Upper lobe of right lung (tissue), 1 donor: ENCODE data around the gene IER2. TPM values are rescaled to one million over a fixed set of nuclear protein-coding genes. Genes with fewer than 3 reads are reported as not detected.
"Not testable (repeated sequence)": the region's sequence is repeated elsewhere in the genome, so short reads cannot be mapped to it uniquely, and the experiment has no call there.

Source experiments
- ATAC-seq: fragments of 200-7000 bp; cut with Tn5 transposase; one replicate; pipeline ENCODE4 v1.9.1; 2020; ENCODE audit warnings: mild to moderate bottlenecking, moderate library complexity
- DNase-seq: peaks from one replicate; pipeline ENCODE4 v3.0.0-alpha.2; 2020
- H3K27ac ChIP-seq: fragments of 200-600 bp; one replicate; pipeline ENCODE4 v1.8.0; 2022
- H3K27me3 ChIP-seq: fragments of 200-600 bp; one replicate; pipeline ENCODE4 v1.8.0; 2022; ENCODE audit warnings: mild to moderate bottlenecking
- H3K36me3 ChIP-seq: fragments of 200-600 bp; one replicate; pipeline ENCODE4 v1.8.0; 2022
- H3K4me1 ChIP-seq: fragments of 200-600 bp; one replicate; pipeline ENCODE4 v1.8.0; 2022
- H3K4me3 ChIP-seq: fragments of 200-600 bp; one replicate; pipeline ENCODE4 v1.8.0; 2022; ENCODE audit warnings: mild to moderate bottlenecking
- H3K9me3 ChIP-seq: fragments of 200-600 bp; one replicate; pipeline ENCODE4 v1.8.0; 2022
- intact Hi-C: fragments of 100-400 bp; cut with DNase I; formaldehyde crosslinking; loops from one replicate; pipeline ENCODE4 v1.11.0; 2022
- total RNA-seq: library from RNA; stranded (reverse); fragmentation: NEBNext Ultra II Directional; extraction: Animal tissue kit (Norgen Biotek cat#: 25700); gene quantifications from one replicate; pipeline ENCODE4 v1.2.1, GENCODE V29; 2021
- TF ChIP-seq, protein P1 (sequence below): fragments of 200-600 bp; IDR thresholded peaks from one replicate; pipeline ENCODE4 v1.8.0; 2022; ENCODE audit warnings: antibody characterized with exemption
- donor health status: DM: no; HTN: yes; CAD: no; lungs with severe emphysema.

The IER2 gene
- total RNA-seq, 1 donor from 2014 or later: 104 TPM

GRCh38 chr19:13169769-13170168 is 19.6 kb downstream of the IER2 start:
- no peak overlapping the region for H3K4me3 ChIP-seq
- DNase-seq (no peak), ATAC-seq (no peak)
- no peaks in the 10 kb centered on the region for H3K9me3 ChIP-seq
- H3K27me3 ChIP-seq: no peaks in the 10 kb centered on the region
- intact Hi-C loops: no loop called here
- TF ChIP-seq, protein P1, sequence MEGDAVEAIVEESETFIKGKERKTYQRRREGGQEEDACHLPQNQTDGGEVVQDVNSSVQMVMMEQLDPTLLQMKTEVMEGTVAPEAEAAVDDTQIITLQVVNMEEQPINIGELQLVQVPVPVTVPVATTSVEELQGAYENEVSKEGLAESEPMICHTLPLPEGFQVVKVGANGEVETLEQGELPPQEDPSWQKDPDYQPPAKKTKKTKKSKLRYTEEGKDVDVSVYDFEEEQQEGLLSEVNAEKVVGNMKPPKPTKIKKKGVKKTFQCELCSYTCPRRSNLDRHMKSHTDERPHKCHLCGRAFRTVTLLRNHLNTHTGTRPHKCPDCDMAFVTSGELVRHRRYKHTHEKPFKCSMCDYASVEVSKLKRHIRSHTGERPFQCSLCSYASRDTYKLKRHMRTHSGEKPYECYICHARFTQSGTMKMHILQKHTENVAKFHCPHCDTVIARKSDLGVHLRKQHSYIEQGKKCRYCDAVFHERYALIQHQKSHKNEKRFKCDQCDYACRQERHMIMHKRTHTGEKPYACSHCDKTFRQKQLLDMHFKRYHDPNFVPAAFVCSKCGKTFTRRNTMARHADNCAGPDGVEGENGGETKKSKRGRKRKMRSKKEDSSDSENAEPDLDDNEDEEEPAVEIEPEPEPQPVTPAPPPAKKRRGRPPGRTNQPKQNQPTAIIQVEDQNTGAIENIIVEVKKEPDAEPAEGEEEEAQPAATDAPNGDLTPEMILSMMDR: no peak
- H3K36me3 ChIP-seq: no peaks in the 10 kb centered on the region
- peak overlapping the region; percentile 24 for H3K27ac ChIP-seq
- peaks cover 55% of the 10 kb centered on the region for H3K4me1 ChIP-seq

GRCh38 chr19:13171146-13171545 is 20.9 kb downstream of the IER2 start:
- H3K9me3 ChIP-seq: no peaks in the 10 kb centered on the region
- intact Hi-C loops: no loop called here
- H3K4me3 ChIP-seq: no peak overlapping the region
- no peak overlapping the region for H3K27ac ChIP-seq
- peaks cover 41% of the 10 kb centered on the region for H3K4me1 ChIP-seq
- TF ChIP-seq, protein P1: no peak
- no peaks in the 10 kb centered on the region for H3K27me3 ChIP-seq
- H3K36me3 ChIP-seq: no peaks in the 10 kb centered on the region
- ATAC-seq: no peak
- DNase-seq: no peak

DNA sequence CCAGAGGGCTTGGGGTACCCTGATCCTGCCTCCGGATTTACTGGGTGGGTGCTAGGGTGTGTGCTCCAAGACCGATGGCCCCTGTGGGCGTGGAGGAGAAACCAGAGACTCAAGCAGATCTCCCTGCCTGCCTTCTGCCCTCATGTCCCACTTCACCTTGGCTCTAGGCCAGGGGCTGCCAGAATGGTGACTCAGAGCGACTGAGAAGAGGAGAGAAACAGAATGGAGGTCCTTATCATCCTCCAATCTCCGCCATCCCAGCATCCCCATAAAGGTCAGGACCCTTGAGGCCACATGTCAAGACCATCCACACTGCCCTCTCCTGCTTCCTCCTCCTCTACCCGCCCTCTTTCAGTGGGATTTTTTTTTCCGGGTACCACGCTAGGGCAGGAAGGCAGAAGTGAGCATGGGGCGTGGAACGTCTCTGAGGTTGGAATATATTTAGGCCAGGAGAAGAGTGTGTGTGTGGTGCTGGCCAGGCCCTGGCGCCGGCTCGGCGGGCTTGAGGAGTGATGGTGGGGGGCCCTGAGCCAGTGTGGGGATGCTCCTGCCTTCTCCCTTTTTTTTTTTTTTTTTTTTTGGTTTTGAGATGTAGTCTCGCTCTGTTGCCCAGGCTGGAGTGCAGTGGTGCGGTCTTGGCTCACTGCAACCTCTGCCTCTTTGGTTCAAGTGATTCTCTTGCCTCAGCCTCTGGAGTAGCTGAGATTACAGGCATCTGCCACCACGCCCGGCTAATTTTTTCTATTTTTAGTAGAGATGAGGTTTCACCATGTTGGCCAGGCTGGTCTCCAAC is 22.3 kb downstream of the IER2 start:
- peak overlapping the region; percentile 81 for H3K27ac ChIP-seq
- no peak overlapping the region for H3K4me3 ChIP-seq
- no peaks in the 10 kb centered on the region for H3K27me3 ChIP-seq
- intact Hi-C loops: no loop called here
- DNase-seq (peak; percentile 88), ATAC-seq (peak; percentile 47)
- H3K9me3 ChIP-seq: no peaks in the 10 kb centered on the region
- H3K4me1 ChIP-seq: peaks cover 29% of the 10 kb centered on the region
- no peaks in the 10 kb centered on the region for H3K36me3 ChIP-seq
- TF ChIP-seq, protein P1: no peak

GRCh38 chr19:13173139-13173737 is 23.0 kb downstream of the IER2 start:
- Histone ChIP-seq H3K9me3 (no peaks in the 10 kb centered on the region), H3K36me3 (no peaks in the 10 kb centered on the region), H3K4me1 (peaks cover 24% of the 10 kb centered on the region), H3K27me3 (no peaks in the 10 kb centered on the region), H3K4me3 (no peak overlapping the region), H3K27ac (peak overlapping the region; percentile 81)
- intact Hi-C loops: no loop called here
- TF ChIP-seq, protein P1: no peak
- ATAC-seq: no peak
- DNase-seq: no peak

DNA sequence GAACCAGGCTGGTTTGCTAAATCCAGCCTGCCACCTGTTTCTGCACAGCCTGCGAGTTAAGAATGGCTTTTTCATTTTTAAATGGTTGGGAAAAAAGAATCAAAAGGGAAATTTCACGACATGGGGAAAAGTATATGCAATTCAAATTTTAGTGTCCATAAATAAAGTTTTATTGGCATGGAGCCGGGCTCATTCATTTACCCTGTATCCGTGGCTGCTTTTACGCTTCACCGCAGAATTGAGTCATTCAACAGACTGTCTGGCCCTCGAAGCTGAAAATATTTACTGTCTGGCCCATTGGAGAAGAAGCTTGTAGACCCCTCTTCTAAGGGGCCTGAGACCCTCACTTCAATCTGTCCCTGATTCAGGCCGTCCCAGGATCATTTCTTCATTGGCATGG is 26.1 kb downstream of the IER2 start:
- no peak for DNase-seq
- no peak overlapping the region for H3K4me3 ChIP-seq
- no peaks in the 10 kb centered on the region for H3K9me3 ChIP-seq
- H3K27ac ChIP-seq: no peak overlapping the region
- no peaks in the 10 kb centered on the region for H3K27me3 ChIP-seq
- no peaks in the 10 kb centered on the region for H3K36me3 ChIP-seq
- peaks cover 20% of the 10 kb centered on the region for H3K4me1 ChIP-seq
- TF ChIP-seq, protein P1: no peak
- ATAC-seq: no peak
- intact Hi-C loops: no loop called here

GRCh38 chr19:13177584-13177983 is 27.4 kb downstream of the IER2 start:
- H3K27ac ChIP-seq, H3K4me3 ChIP-seq, DNase-seq, H3K27me3 ChIP-seq, ATAC-seq, intact Hi-C loops, H3K36me3 ChIP-seq, H3K9me3 ChIP-seq: not testable (repeated sequence)
- peaks cover 18% of the 10 kb centered on the region for H3K4me1 ChIP-seq

- H3K9me3 ChIP-seq, DNase-seq, intact Hi-C loops, H3K27ac ChIP-seq, H3K4me3 ChIP-seq, ATAC-seq, H3K27me3 ChIP-seq, H3K36me3 ChIP-seq: not testable (repeated sequence)
- peaks cover 11% of the 10 kb centered on the region for H3K4me1 ChIP-seq
Measured at GRCh38 chr19:13178291-13178690, 28.1 kb downstream of the IER2 start.
